KMS-11 (cell line): ENCODE data around the gene ABAT.

Experiments used
- H2AFZ ChIP-seq: fragments of 200-600 bp; sonication (generic); 2 replicates; pipeline ENCODE4 v1.6.1; 2016; ENCODE audit warnings: antibody characterized with exemption, mixed run types, low read depth
- H3K27ac ChIP-seq: fragments of 200-600 bp; sonication (generic); 2 replicates; pipeline ENCODE4 v1.6.1; 2016; ENCODE audit warnings: mild to moderate bottlenecking, mixed run types
- H3K27me3 ChIP-seq: fragments of 200-600 bp; sonication (generic); 2 replicates; pipeline ENCODE4 v1.6.1; 2017; ENCODE audit warnings: mild to moderate bottlenecking, low read depth, mixed run types, moderate library complexity; ENCODE audit not compliant: insufficient read depth
- H3K36me3 ChIP-seq: fragments of 200-600 bp; sonication (generic); 2 replicates; pipeline ENCODE4 v1.6.1; 2017; ENCODE audit warnings: mild to moderate bottlenecking, mixed run types; ENCODE audit not compliant: insufficient read depth
- H3K4me1 ChIP-seq: fragments of 200-600 bp; sonication (generic); 2 replicates; pipeline ENCODE4 v1.6.1; 2016; ENCODE audit warnings: mild to moderate bottlenecking, low read depth, mixed run types; ENCODE audit not compliant: poor library complexity, severe bottlenecking
- H3K4me2 ChIP-seq: fragments of 200-600 bp; sonication (generic); 2 replicates; pipeline ENCODE4 v1.7.0; 2016; ENCODE audit warnings: mild to moderate bottlenecking, mixed run types
- H3K4me3 ChIP-seq: fragments of 200-600 bp; sonication (generic); IDR thresholded peaks from 2 replicates; pipeline ENCODE4 v1.6.1; 2017; ENCODE audit warnings: low read depth, low read length, mixed read lengths; ENCODE audit not compliant: insufficient read depth
- H3K79me2 ChIP-seq: fragments of 200-600 bp; sonication (generic); 2 replicates; pipeline ENCODE4 v1.6.1; 2016; ENCODE audit warnings: low read depth, mixed run types; ENCODE audit not compliant: insufficient read depth
- H3K9ac ChIP-seq: fragments of 200-600 bp; sonication (generic); 2 replicates; pipeline ENCODE4 v1.6.1; 2016; ENCODE audit warnings: mild to moderate bottlenecking, mixed run types
- H4K20me1 ChIP-seq: fragments of 200-600 bp; sonication (generic); 2 replicates; pipeline ENCODE4 v1.6.1; 2016; ENCODE audit warnings: mild to moderate bottlenecking, mixed run types; ENCODE audit not compliant: insufficient read depth
- TF ChIP-seq, protein P1 (sequence below): fragments of 200-600 bp; sonication (generic); conservative IDR thresholded peaks from 2 replicates; pipeline ENCODE4 v1.6.1; 2017; ENCODE audit warnings: low read depth, mild to moderate bottlenecking, antibody characterized with exemption, low read length, moderate library complexity, mixed read lengths

The ABAT gene

DNA sequence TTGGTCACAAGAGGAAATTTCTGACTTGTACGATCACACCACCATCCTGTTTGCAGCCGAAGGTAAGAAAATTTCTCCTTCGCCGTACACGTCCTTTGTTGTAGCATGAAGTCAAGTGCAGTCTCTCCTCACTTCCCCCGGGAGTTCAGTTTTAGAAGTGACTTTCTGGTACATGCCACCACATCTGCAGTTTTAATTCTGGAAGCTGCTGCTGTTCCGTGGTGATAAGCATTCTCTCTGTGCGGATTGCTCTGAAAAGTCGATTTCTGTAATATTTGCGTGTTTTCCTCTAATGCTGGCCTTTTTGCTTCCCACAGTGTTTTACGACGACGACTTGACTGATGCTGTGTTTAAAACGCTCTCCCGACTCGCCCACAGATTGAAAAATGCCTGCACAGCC lies 32.3 kb upstream of the ABAT start:
- Histone ChIP-seq H3K36me3 (peaks cover 17% of the 10 kb centered on the region; the same call in 1 of the 2 replicates), H3K79me2 (no peaks in the 10 kb centered on the region), H3K4me2 (no peak overlapping the region), H4K20me1 (no peaks in the 10 kb centered on the region), H2AFZ (no peak overlapping the region), H3K4me3 (no peak overlapping the region), H3K9ac (no peak overlapping the region), H3K4me1 (no peaks in the 10 kb centered on the region), H3K27ac (no peak overlapping the region), H3K27me3 (no peaks in the 10 kb centered on the region)
- TF ChIP-seq, protein P1, sequence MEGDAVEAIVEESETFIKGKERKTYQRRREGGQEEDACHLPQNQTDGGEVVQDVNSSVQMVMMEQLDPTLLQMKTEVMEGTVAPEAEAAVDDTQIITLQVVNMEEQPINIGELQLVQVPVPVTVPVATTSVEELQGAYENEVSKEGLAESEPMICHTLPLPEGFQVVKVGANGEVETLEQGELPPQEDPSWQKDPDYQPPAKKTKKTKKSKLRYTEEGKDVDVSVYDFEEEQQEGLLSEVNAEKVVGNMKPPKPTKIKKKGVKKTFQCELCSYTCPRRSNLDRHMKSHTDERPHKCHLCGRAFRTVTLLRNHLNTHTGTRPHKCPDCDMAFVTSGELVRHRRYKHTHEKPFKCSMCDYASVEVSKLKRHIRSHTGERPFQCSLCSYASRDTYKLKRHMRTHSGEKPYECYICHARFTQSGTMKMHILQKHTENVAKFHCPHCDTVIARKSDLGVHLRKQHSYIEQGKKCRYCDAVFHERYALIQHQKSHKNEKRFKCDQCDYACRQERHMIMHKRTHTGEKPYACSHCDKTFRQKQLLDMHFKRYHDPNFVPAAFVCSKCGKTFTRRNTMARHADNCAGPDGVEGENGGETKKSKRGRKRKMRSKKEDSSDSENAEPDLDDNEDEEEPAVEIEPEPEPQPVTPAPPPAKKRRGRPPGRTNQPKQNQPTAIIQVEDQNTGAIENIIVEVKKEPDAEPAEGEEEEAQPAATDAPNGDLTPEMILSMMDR, result no peak

GRCh38 chr16:8644211-8645140 lies 29.9 kb upstream of the ABAT start:
- Histone ChIP-seq H4K20me1 (no peaks in the 10 kb centered on the region), H3K36me3 (peaks cover 17% of the 10 kb centered on the region; the same call in 1 of the 2 replicates), H3K4me3 (no peak overlapping the region), H3K27me3 (no peaks in the 10 kb centered on the region), H3K4me1 (no peaks in the 10 kb centered on the region), H3K79me2 (no peaks in the 10 kb centered on the region), H3K9ac (no peak overlapping the region), H3K27ac (no peak overlapping the region), H2AFZ (no peak overlapping the region), H3K4me2 (no peak overlapping the region)
- TF ChIP-seq, protein P1, result no peak

DNA sequence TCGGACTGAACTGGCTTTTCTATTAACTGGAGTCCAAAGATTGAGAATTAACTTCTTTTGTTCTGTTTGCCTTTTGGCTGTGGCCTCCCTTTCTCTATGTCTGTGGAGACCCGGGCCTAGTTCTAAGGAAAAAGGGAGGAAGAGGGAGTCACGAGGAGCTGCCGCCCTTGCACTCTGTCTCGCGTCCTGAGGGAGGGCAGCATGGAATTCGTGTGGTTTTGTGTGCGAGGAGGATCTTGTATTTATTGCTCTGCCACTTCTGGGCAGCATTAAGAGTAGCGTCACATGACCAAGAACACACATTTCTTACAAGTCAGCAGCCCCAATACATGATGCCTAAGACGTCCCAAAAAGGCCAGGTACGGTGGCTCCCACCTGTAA lies 29.3 kb upstream of the ABAT start:
- peaks cover 17% of the 10 kb centered on the region; the same call in 1 of the 2 replicates for H3K36me3 ChIP-seq
- no peak overlapping the region for H3K27ac ChIP-seq
- H4K20me1 ChIP-seq, result no peaks in the 10 kb centered on the region
- H2AFZ ChIP-seq, result no peak overlapping the region
- TF ChIP-seq, protein P1, result no peak
- no peak overlapping the region for H3K4me2 ChIP-seq
- H3K9ac ChIP-seq, result no peak overlapping the region
- H3K79me2 ChIP-seq, result no peaks in the 10 kb centered on the region
- no peak overlapping the region for H3K4me3 ChIP-seq
- no peaks in the 10 kb centered on the region for H3K4me1 ChIP-seq
- H3K27me3 ChIP-seq, result no peaks in the 10 kb centered on the region

DNA sequence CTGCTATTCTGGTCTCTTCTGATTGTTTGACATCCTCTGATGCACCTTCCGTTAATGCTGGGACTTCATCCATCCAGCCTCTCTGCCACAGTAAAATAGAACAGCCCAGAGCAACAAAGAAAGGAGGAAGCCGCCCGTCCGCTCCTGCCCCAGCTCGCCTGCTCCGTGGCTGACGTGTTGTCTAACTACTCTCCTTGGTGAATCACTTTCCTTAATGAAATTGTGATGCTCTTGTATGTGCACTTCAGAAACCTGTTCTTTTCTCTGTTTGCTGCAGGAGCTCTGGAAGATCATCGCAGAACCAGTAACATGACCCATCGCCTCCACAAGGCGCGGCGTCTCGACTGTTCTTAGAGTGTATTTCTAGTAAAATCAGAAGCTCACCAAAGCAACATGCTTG lies 28.6 kb upstream of the ABAT start:
- Histone ChIP-seq H3K79me2 (no peaks in the 10 kb centered on the region), H3K4me3 (no peak overlapping the region), H3K9ac (no peak overlapping the region), H3K27me3 (no peaks in the 10 kb centered on the region), H3K27ac (no peak overlapping the region), H4K20me1 (no peaks in the 10 kb centered on the region), H3K4me2 (no peak overlapping the region), H2AFZ (no peak overlapping the region), H3K36me3 (peaks cover 17% of the 10 kb centered on the region; the same call in 1 of the 2 replicates), H3K4me1 (no peaks in the 10 kb centered on the region)
- TF ChIP-seq, protein P1, result no peak
